Vagina (tissue), 2 donors: ENCODE measurements around the gene PLEKHA5. TPM values are rescaled to one million over a fixed set of nuclear protein-coding genes. Genes with fewer than 3 reads are reported as not detected.

Source experiments
- DNase-seq, 2 donors: peaks; one replicate each; pipeline ENCODE4 v3.0.0-alpha.2; 2017; ENCODE audit errors: extremely low spot score in 2 of 2
- H3K27ac ChIP-seq: fragments of 200-600 bp; sonication (generic); one replicate; pipeline ENCODE4 v1.5.1; 2019
- H3K27me3 ChIP-seq: fragments of 200-600 bp; sonication (generic); one replicate; pipeline ENCODE4 v1.5.1; 2019
- H3K36me3 ChIP-seq, 2 donors: fragments of 200-600 bp; sonication (generic); one replicate each; pipeline ENCODE4 v1.5.1; 2017 to 2019
- H3K4me1 ChIP-seq: fragments of 200-600 bp; sonication (generic); one replicate; pipeline ENCODE4 v1.5.1; 2019
- H3K4me3 ChIP-seq, 2 donors: fragments of 200-600 bp; sonication (generic); 1 replicate in 1 of 2; 2 replicates in 1 of 2; pipeline ENCODE4 v1.5.1; 2016 to 2019
- H3K9me3 ChIP-seq: fragments of 200-600 bp; sonication (generic); one replicate; pipeline ENCODE4 v1.5.1; 2019
- POLR2A ChIP-seq, 2 donors: fragments of 450-650 bp; IDR thresholded peaks; one replicate each; pipeline ENCODE4 v1.6.1; 2017; ENCODE audit warnings: antibody characterized with exemption in 2 of 2, mild to moderate bottlenecking in 2 of 2, moderate library complexity in 2 of 2
- POLR2AphosphoS5 ChIP-seq, 2 donors: sonication (generic); formaldehyde crosslinking; IDR thresholded peaks; one replicate each; pipeline ENCODE4 v1.9.0; 2017; ENCODE audit warnings: antibody characterized with exemption in 2 of 2, mild to moderate bottlenecking in 2 of 2, low read depth in 1 of 2; ENCODE audit not compliant: insufficient read depth in 1 of 2
- intact Hi-C: fragments of 100-400 bp; cut with DNase I; formaldehyde crosslinking; loops from one replicate; pipeline ENCODE4 v1.15.1; 2023
- total RNA-seq: library from RNA; depleted of rRNA; stranded (reverse); fragments of >200 nt; gene quantifications from one replicate; pipeline ENCODE4 v1.2.3, GENCODE V29; 2016
- TF ChIP-seq, protein P1 (sequence below), 3 experiments: fragments of 450-650 bp in 2 of 3; fragments of 200-600 bp in 1 of 3; sonication (generic) in 1 of 3; IDR thresholded peaks; one replicate each; pipeline ENCODE4 v1.5.1; 2017 to 2019; ENCODE audit warnings: antibody characterized with exemption in 3 of 3, mild to moderate bottlenecking in 2 of 3, moderate library complexity in 2 of 3

PLEKHA5 gene
- total RNA-seq, 1 donor from 2014 or later, result 58.4 TPM

DNA sequence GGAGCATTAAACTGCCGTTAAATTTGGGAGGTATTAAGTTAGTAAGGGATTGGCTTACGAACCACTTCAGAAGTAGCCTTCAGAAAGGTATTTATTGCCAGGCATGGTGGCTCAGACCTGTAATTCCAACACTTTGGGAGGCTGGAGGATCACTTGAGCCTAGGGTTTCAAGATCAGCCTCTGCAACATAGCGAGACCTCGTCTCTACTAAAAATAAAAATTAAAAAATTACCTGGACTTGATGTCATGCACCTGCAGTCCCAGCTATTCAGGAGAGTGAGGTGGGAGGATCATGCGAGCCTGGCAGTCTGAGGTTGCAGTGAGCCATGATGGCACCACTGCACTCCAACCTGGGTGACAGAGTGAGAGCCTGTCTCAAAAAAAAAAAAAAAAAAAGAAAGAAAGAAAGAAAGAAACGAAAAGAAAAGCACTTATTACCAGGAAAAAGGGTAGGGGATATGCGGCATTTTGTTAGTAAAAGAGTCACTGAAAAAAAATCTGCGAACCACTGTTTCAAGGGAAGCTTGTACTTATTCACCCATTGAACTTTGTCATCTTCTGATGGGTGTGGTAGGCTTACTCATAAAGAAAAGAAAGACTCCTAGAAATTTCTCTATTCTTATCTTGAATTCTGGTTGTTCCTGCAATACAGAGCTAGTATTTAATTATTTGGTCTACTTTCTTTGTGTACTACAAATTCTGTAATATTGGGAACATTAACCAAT, 33.6 kb upstream of the PLEKHA5 start:
- H3K36me3 ChIP-seq, result no peaks in the 10 kb centered on the region

DNA sequence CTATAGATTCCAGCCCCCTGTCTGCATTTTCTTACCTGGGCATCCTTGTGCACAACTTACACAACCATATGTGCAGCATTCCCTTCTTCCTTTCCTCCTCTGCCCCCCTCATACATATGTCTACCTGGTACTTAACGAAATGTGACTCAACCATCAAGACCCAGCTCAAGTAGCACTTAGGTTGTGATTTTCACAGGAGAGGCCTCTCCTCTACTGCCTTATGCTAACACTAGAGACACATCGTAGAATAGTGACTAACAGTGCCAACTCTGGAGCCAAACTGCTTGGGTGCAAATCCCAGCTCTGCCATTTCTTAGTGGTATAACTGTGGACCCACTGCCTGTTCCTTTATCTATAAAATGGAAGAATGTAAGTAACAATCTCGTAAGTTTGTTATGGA, 24.1 kb upstream of the PLEKHA5 start:
- Histone ChIP-seq H3K4me3 (no peak overlapping the region), H3K27ac (no peak overlapping the region), H3K9me3 (no peaks in the 10 kb centered on the region), H3K36me3 (no peaks in the 10 kb centered on the region), H3K4me1 (no peaks in the 10 kb centered on the region), H3K27me3 (no peaks in the 10 kb centered on the region)
- intact Hi-C loops, result no loop called here
- no peak for TF ChIP-seq POLR2A (IDR thresholded peaks at IDR 0.05)
- no peak for TF ChIP-seq POLR2AphosphoS5 (IDR thresholded peaks at IDR 0.05; ENCODE audit: insufficient read depth in 1 of 2, low read depth in 1 of 2)
- TF ChIP-seq, protein P1, sequence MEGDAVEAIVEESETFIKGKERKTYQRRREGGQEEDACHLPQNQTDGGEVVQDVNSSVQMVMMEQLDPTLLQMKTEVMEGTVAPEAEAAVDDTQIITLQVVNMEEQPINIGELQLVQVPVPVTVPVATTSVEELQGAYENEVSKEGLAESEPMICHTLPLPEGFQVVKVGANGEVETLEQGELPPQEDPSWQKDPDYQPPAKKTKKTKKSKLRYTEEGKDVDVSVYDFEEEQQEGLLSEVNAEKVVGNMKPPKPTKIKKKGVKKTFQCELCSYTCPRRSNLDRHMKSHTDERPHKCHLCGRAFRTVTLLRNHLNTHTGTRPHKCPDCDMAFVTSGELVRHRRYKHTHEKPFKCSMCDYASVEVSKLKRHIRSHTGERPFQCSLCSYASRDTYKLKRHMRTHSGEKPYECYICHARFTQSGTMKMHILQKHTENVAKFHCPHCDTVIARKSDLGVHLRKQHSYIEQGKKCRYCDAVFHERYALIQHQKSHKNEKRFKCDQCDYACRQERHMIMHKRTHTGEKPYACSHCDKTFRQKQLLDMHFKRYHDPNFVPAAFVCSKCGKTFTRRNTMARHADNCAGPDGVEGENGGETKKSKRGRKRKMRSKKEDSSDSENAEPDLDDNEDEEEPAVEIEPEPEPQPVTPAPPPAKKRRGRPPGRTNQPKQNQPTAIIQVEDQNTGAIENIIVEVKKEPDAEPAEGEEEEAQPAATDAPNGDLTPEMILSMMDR (IDR thresholded peaks at IDR 0.05), result no peak
- DNase-seq, result no peak

More for the DNA sequence above, 33.6 kb upstream of the PLEKHA5 start:
- intact Hi-C loops, result no loop called here
- TF ChIP-seq POLR2A (IDR thresholded peaks at IDR 0.05), result no peak
- TF ChIP-seq, protein P1 (IDR thresholded peaks at IDR 0.05), result no peak
- Histone ChIP-seq H3K9me3 (no peaks in the 10 kb centered on the region), H3K4me3 (no peak overlapping the region), H3K4me1 (no peaks in the 10 kb centered on the region), H3K27me3 (no peaks in the 10 kb centered on the region), H3K27ac (no peak overlapping the region)
- DNase-seq, result no peak

DNA sequence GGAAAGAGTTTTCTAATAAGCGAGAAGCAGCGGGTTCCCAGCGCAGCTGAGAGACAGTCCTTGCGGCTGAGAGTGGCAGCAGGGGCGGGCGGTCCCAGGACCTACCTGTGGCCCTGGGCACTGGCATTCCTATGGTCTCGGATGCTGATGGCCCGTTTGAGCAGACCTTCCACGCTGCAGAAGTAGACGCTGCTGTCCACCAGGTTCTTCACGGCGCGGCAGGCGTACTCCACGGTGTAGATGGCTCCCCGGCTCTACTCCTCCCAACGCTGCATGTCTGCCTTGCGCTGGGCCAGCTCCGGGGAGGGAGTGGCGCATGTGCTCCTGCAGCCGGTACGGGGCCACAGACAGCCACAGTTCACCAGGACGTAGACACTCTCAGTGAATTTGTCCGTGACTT, 21.8 kb upstream of the PLEKHA5 start:
- DNase-seq, result no peak
- H3K27me3 ChIP-seq, result no peaks in the 10 kb centered on the region
- no peaks in the 10 kb centered on the region for H3K36me3 ChIP-seq
- H3K4me1 ChIP-seq, result no peaks in the 10 kb centered on the region
- no peak overlapping the region for H3K27ac ChIP-seq
- no peaks in the 10 kb centered on the region for H3K9me3 ChIP-seq
- TF ChIP-seq, protein P1 (IDR thresholded peaks at IDR 0.05), result no peak
- no peak for TF ChIP-seq POLR2AphosphoS5 (IDR thresholded peaks at IDR 0.05; ENCODE audit: insufficient read depth in 1 of 2, low read depth in 1 of 2)
- no peak for TF ChIP-seq POLR2A (IDR thresholded peaks at IDR 0.05)
- intact Hi-C loops, result no loop called here
- no peak overlapping the region for H3K4me3 ChIP-seq

DNA sequence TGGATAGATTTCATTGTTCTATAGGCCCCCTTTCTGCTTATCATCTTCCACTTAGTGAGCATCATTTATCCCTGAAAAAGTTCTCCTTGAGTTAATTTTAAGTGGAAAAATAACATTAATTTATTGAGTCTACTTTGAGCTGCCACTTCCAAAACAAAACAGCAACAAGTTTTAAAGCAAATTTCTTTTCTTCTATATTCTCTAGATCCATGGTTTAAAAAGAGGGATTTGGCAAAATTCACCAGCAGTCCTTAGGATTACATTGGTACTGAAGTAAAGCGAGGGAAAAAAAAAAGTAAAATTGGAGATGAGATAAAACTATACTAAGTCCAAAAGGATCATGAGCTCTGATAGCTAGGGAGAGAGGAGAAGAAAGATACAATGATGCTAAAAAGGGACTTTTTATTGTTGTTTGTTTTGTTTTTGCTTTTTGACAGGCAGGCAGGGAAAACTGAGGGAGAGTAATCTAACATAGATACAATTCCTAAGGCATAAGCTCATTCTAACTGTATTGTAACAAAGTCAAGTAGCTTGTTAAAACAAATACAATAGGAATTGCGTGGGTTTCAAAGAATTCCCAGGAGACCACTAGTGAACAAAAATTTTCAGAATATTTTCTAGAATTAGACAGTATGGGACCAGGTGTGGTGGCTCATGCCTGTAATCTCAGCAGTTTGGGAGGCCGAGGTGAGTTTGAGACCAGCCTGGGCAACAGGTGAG, 19.2 kb upstream of the PLEKHA5 start:
- Histone ChIP-seq H3K4me1 (no peaks in the 10 kb centered on the region), H3K9me3 (no peaks in the 10 kb centered on the region), H3K4me3 (no peak overlapping the region), H3K36me3 (no peaks in the 10 kb centered on the region), H3K27ac (no peak overlapping the region), H3K27me3 (no peaks in the 10 kb centered on the region)
- TF ChIP-seq POLR2AphosphoS5 (IDR thresholded peaks at IDR 0.05; ENCODE audit: insufficient read depth in 1 of 2, low read depth in 1 of 2) (no peak), POLR2A (IDR thresholded peaks at IDR 0.05) (no peak)
- TF ChIP-seq, protein P1 (IDR thresholded peaks at IDR 0.05), result no peak
- no peak for DNase-seq
- intact Hi-C loops, result no loop called here

DNA sequence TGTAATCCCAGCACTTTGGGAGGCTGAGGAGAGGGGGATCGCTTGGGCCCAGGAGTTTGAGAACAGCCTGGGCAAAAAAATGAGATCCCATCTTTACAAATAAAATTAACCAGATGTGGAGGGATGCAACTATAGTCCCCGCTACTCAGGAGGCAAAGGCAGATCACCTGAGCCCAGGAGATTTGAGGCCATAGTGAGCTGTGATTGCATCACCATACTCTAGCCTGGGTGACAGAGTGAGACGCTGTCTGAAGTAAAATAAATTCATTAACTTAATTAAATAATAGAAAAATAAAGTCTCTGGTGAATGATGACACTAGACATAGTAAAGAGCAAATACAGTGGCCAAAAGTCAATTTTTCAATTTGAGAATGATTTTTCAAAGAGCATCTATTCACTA, 16.1 kb upstream of the PLEKHA5 start:
- Histone ChIP-seq H3K9me3 (no peaks in the 10 kb centered on the region), H3K36me3 (no peaks in the 10 kb centered on the region), H3K27me3 (no peaks in the 10 kb centered on the region), H3K4me3 (no peak overlapping the region), H3K4me1 (no peaks in the 10 kb centered on the region), H3K27ac (no peak overlapping the region)
- intact Hi-C loops, result no loop called here
- no peak for DNase-seq
- TF ChIP-seq, protein P1 (IDR thresholded peaks at IDR 0.05), result no peak
- TF ChIP-seq POLR2A (IDR thresholded peaks at IDR 0.05), result no peak
- TF ChIP-seq POLR2AphosphoS5 (IDR thresholded peaks at IDR 0.05; ENCODE audit: insufficient read depth in 1 of 2, low read depth in 1 of 2), result no peak
